ENCODE data around the gene CALML5. TPM values are rescaled to one million over a fixed set of nuclear protein-coding genes. Genes with fewer than 3 reads are reported as not detected.
A peak's percentile ranks its signal among the peaks of the same experiment; 100 is the strongest.

CALML5 gene
- total RNA-seq, 1 donor from 2014 or later, result not detected

DNA sequence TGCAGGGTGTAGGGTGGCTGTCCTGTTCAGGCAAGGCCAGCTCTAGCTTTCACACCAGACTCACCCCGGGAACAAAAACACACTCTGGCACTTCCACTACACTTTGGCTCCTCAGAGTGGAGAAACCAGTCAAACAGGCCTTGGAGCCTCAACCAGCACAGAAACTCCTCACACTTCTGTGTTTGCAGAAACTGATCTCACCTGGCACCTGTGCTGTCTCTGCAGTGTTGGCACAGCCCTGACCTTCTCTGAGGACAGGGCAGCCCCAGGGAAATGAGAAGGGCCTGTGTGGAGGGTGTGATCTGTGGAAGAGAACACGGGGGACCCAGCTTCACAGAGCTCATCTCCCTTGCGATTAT lies 4.1 kb upstream of the CALML5 start:
- Mint-ChIP-seq H3K36me3 (no peaks in the 10 kb centered on the region), H3K27me3 (no peaks in the 10 kb centered on the region), H3K27ac (peak overlapping the region; percentile 45), H3K9me3 (no peaks in the 10 kb centered on the region), H3K4me3 (peak overlapping the region; percentile 39), H3K4me1 (ENCODE audit: unreplicated experiment) (peaks cover 32% of the 10 kb centered on the region)
- no peak for TF ChIP-seq CTCF (conservative IDR thresholded peaks at IDR 0.05)
- no peak for DNase-seq (ENCODE audit: extremely low spot score, unreplicated experiment)

DNA sequence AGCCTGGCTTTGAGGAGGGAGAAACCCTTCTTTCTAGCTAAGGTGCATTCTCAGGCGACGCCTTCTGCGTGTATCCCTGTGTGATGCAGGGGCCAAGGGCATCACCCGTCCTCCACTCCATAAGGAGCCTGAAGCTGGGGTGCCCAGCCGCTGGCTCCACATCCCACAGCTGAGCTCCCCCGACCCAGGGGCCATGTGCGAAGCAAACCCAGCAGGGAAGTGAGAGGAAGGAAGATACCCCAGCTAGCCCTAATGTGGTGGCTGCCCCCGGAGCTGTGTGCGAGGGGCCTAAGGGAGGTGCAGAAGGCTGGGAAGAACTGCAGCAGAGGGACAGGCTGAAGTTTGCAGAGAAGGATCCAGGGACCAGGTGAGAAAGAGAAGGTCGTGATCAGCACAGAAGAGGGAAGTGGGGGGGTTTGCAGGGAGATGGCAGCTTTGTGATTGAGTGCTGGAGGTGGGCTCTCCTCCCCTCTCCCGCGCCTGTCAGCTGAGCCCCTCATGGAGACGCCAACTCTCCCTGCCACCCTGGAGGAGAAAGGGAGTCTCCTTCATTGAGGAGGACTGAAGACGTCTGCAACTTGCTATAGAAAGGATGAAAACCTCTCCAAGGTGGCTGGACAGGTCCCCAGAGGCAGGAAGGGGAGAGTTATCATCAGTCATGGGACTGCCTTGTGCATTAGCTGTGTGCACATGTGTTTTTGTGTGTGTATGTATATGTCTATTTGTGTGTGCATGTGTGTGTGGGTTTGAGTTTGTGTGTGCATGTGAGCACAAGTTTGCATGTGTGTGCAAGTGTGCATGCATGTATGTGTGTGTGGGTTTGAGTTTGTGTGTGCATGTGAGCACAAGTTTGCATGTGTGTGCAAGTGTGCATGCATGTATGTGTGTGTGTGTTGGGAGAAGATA lies 3.5 kb upstream of the CALML5 start:
- Mint-ChIP-seq H3K4me1 (ENCODE audit: unreplicated experiment) (peaks cover 32% of the 10 kb centered on the region), H3K4me3 (peak overlapping the region; percentile 39), H3K27ac (peak overlapping the region; percentile 45), H3K9me3 (no peaks in the 10 kb centered on the region), H3K27me3 (no peaks in the 10 kb centered on the region), H3K36me3 (no peaks in the 10 kb centered on the region)
- no peak for DNase-seq (ENCODE audit: extremely low spot score, unreplicated experiment)
- no peak for TF ChIP-seq CTCF (conservative IDR thresholded peaks at IDR 0.05)

DNA sequence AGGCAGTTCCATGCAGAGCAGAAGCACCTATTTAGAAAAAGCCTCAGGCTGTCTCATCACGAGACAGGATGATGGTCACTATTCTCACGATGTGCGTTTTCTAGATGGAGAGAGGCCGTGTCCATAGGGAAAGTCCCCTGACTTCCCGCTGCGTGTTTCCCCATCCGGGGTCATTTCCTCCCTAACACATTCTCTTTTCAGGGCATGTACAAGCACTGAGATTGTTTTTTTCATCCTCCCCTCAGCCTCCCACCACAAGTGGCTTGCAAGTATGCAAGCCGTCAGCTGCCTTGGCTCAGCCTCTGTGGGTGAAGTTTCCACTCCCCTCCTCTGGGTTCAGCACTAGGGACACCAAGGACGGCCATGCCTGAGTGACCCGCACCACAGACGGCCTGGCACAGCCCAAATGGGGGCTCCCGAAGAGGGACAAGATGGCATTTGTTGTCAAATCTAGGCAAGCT lies 2.7 kb upstream of the CALML5 start:
- Mint-ChIP-seq H3K36me3 (no peaks in the 10 kb centered on the region), H3K4me3 (no peak overlapping the region), H3K4me1 (ENCODE audit: unreplicated experiment) (peaks cover 32% of the 10 kb centered on the region), H3K27me3 (no peaks in the 10 kb centered on the region), H3K9me3 (no peaks in the 10 kb centered on the region), H3K27ac (no peak overlapping the region)
- DNase-seq (ENCODE audit: extremely low spot score, unreplicated experiment), result no peak
- TF ChIP-seq CTCF (conservative IDR thresholded peaks at IDR 0.05), result no peak

DNA sequence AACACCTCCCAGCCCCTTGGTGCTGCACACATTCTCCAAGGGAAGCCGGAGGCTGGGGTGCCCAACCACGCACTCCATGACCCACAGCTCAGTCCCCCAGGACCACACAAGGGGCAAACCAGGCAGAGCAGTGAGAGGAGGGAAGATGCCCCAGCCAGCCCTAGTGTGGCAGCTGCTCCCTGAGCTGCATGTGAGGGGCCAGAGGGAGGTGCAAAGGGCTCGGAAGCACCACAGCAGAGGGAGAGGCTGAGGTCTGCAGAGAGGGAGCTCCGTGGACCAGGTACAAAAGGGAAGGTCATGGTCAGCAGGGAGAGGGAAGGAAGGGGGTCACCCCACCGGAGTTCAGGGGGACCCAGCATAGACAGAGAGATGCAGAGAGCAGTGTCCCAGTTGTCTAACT lies 1.5 kb upstream of the CALML5 start:
- no peak for TF ChIP-seq CTCF (conservative IDR thresholded peaks at IDR 0.05)
- Mint-ChIP-seq H3K27me3 (no peaks in the 10 kb centered on the region), H3K9me3 (no peaks in the 10 kb centered on the region), H3K36me3 (no peaks in the 10 kb centered on the region), H3K27ac (no peak overlapping the region), H3K4me1 (ENCODE audit: unreplicated experiment) (peaks cover 33% of the 10 kb centered on the region), H3K4me3 (no peak overlapping the region)
- no peak for DNase-seq (ENCODE audit: extremely low spot score, unreplicated experiment)

DNA sequence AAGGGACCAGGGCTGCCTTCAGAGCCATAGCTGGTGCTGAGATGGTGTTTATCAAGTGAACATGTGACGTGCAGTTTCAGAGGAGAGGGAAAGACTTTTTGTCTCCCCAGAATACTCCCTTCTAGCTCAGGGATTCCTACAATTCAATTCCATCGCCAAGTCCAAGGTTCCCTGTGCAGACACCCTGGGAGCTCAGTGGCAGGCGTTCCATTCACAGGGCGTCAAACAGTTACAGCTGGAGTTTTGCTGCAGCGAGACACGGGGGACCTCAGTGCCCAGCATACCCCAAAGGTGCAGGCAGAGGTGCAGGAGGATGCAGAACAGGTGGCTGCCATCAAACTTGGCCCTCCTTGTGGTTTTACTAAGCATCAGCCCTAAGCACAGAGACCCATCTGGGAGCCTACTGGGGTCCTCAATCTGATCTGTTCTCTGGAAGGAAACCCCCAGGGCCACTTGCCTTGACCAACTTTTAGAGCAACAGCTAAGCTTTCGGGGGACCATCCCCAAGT lies 846 bp upstream of the CALML5 start:
- TF ChIP-seq CTCF (conservative IDR thresholded peaks at IDR 0.05), result no peak
- Mint-ChIP-seq H3K9me3 (no peaks in the 10 kb centered on the region), H3K4me3 (no peak overlapping the region), H3K4me1 (ENCODE audit: unreplicated experiment) (peaks cover 35% of the 10 kb centered on the region), H3K27me3 (no peaks in the 10 kb centered on the region), H3K27ac (no peak overlapping the region), H3K36me3 (no peaks in the 10 kb centered on the region)
- no peak for DNase-seq (ENCODE audit: extremely low spot score, unreplicated experiment)

Data from type B pancreatic cell (in vitro differentiated cells).